Esophagus squamous epithelium (tissue), 4 donors: ENCODE measurements around the gene AK8.
"Not testable (repeated sequence)": the region's sequence is repeated elsewhere in the genome, so short reads cannot be mapped to it uniquely, and the experiment has no call there.

Source experiments
- CTCF ChIP-seq, 6 experiments: fragments of 450-650 bp in 4 of 6; fragments of 200-600 bp in 2 of 6; sonication (generic) in 2 of 6; IDR thresholded peaks; one replicate each; pipeline ENCODE4 v1.5.1; 2016 to 2019; ENCODE audit warnings: antibody characterized with exemption in 6 of 6, mild to moderate bottlenecking in 4 of 6, moderate library complexity in 4 of 6
- POLR2A ChIP-seq, 4 donors: fragments of 450-650 bp; IDR thresholded peaks; one replicate each; pipeline ENCODE4 v1.6.1; 2017; ENCODE audit warnings: antibody characterized with exemption in 4 of 4, mild to moderate bottlenecking in 4 of 4, moderate library complexity in 3 of 4

- not testable (repeated sequence) for TF ChIP-seq CTCF, POLR2A (IDR thresholded peaks at IDR 0.05)
Measured at GRCh38 chr9:132718381-132718928, 159.6 kb downstream of the AK8 start.
